ENCODE results near the gene KRT10.
"Not testable (repeated sequence)": the region's sequence is repeated elsewhere in the genome, so short reads cannot be mapped to it uniquely, and the experiment has no call there.

Gene KRT10

DNA sequence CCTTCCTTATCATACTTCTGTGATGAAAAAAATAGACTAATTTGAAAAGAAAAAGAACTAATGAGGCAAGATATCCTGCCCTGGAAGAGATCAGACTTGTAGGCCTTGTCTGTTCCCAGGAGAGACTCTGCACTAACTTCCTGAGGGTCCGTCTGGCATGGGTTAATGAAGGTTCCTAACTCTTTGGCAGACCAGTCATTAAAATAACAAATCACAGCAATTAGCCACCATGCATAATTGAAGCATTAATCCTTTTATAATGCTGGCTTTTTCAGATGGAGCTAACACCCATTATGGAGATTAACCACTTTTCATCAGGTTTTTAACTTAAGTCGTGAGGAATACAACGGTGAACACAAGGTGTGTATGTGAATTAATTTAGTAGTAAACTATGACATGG, 10.4 kb upstream of the KRT10 start:
- no peak for DNase-seq

DNA sequence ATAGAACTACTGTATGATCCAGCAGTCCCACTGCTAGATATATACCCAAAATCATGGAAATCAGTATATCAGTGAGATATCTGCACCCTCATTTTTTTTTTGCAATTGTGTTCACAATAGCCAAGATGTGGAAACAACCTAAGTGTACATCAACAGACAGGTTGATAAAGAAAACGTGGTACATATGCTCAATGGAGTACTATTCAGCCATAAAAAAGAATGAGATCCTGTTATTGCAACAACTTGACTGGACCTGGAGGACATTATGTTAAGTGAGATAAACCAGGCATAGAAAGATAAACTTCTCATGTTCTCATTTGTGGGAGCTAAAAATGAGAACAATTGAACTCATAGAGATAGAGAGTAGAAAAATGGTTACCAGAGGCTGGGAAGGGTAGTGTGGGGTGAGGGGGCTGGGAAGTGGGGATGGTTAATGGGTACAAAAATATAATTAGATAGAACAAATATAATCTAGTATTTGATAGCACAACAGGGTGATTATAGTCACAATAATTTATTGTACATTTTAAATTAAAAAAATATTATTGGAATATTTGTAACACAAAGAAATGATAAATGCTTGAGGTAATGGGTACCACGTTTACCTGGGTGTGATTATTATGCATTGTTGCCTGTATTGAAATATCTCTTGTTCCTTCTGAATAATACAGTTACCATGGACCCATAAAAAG, 7.8 kb upstream of the KRT10 start:
- DNase-seq, result no peak

- DNase-seq, result no peak
Observed at GRCh38 chr17:40828454-40829044, 6.1 kb upstream of the KRT10 start.

DNA sequence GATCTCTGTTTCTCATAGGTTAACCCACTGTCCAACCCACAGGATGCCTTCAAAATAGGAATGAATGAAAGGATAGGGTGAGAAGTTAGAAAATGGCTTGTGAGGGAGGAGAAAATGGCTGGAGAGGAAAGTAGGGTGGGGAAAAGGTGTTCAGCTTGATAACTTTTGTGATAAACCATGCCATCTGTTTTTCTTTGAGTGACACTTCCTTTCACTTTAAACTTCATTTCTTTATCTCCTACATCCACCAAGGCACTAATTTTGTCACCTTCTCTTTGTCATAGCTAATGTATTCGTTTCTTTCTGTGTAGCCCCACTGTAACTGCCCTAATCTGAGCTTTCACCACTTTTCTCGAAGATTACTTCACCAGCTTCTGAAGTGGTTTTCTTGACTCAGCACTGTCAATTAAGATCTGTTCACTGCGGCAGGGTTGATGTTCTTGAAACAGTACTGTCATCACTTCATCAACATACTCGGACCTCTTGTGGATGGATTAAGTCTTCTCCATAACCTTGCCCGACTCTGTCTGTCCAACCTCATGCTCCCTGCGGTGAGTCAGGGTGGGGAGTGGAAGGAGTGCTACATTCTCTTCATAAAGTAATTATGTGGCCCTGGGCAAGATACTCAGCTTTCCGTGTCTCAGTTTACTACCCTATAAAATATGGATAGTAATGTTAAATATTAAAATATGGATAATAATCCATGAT, 5.5 kb upstream of the KRT10 start:
- DNase-seq, result no peak

DNA sequence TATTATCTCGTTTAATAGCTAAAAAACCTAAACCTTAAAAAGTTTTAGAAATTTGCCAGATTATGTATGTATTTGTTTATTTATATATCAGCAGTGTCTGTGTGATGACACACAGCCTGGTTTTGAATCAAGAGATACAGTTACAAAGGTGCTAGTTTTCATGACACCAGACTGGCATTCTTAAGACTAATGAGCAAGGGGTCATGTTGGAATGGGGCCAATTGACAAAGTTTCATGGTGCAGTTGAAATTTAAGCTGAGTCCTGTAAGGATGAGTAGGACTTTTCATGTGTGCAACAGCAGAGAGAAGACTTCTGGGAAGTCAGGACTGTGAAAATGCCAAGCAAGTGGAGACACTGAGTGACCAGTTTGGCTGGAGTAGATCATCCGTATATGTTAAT, 3.2 kb upstream of the KRT10 start:
- DNase-seq, result no peak

DNA sequence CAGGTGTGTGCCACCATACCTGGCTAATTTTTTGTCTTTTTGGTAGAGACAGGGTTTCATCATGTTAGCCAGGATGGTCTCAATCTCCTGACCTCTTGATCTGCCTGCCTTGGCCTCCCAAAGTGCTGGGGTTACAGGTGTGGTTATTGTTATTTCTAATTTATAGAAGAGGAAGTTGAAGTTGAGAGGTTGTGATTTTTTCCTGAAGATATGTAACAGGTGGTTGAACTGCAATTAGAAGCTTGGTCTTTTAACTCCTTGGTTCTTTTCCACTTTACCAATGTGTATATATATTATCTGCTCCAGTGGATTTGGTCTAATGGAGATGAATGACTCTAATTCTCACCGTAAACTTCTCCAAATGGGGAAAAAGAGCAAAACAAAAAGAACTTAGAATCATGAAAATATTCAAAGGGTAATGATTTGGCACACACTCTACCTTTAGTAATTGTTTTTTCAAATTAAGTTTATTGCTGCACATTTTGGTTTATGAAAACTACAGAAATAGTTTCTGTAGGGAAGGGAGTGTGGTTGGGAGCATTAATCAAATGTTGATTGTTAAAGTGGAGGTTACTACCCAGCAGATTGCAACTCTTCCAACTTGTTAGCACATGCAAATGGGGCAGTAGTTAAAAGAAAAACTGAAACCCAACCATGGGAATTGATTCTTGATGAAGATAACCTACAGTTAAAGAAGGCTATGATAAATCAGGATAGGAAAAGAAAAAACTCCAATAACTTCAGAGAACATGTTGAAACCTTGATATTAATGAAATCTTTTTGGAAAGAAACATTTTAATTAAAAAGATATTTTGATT, 1.8 kb upstream of the KRT10 start:
- no peak for DNase-seq

DNA sequence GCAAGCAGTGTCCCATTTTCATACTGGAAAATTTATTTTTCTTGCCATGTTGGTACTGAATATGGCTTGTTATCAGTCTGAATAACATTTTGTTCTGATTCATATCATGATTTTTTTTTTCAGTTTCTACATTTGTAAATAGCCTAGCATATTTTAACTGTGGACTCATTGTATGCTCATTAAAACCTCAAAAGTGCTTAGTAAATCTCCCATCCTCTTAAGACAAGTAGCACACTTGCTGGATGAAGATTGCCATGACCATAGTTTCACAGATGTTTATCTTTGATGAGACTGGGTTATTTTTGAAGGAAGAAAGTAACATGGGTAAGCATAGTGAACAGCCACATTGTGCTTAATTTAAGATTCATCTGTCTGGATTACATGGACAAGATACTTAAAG, 878 bp downstream of the KRT10 start:
- no peak for DNase-seq

DNA sequence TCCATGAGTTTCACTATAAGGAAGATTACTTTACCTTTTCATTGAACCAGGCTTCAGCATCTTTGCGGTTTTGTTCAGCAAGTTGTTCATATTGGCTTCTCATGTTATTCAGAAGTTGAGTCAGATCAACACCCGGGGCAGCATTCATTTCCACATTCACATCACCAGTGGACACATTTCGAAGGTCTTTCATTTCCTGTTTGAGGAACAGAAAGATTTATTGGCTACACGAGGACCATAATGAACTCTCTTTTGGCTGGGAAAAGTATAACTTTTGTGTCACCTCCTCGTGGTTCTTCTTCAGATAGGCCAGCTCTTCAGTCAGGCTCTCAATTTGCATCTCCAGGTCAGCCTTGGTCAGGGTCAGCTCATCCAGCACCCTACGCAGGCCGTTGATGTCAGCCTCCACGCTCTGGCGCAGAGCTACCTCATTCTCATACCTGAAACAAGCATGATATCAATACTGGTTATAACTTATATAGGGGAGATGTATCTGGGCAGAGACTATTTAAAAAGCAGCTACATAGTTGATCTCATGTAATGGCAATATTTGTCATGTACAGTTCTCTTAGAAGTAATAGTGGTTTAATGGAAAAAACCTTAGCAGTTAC, 2.1 kb downstream of the KRT10 start:
- no peak for DNase-seq

DNA sequence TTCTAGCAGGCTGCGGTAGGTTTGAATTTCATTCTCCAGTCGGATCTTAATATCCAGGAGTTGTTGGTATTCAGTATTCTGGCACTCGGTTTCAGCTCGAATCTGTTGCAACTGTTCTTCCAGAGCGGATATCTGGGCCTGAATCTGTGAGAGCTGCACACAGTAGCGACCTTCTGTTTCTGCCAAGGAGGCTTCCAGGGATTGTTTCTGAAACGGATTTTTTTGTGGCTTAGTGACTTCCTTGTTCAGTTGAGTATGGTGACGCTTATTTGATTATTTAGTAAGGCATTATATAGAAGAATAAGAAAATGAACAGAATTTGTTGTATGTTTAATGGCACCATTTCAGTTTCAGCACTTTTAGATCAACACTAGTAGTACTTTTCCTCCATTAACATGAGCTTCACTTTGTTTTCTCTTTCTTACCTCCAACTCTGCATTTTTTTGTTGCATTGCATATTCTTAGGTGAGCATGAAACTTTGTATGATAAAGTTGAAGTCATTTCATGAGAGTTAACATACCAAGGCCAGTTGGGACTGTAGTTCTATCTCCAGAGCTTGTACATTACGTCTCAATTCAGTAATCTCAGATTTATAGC, 2.8 kb downstream of the KRT10 start:
- DNase-seq, result no peak

DNA sequence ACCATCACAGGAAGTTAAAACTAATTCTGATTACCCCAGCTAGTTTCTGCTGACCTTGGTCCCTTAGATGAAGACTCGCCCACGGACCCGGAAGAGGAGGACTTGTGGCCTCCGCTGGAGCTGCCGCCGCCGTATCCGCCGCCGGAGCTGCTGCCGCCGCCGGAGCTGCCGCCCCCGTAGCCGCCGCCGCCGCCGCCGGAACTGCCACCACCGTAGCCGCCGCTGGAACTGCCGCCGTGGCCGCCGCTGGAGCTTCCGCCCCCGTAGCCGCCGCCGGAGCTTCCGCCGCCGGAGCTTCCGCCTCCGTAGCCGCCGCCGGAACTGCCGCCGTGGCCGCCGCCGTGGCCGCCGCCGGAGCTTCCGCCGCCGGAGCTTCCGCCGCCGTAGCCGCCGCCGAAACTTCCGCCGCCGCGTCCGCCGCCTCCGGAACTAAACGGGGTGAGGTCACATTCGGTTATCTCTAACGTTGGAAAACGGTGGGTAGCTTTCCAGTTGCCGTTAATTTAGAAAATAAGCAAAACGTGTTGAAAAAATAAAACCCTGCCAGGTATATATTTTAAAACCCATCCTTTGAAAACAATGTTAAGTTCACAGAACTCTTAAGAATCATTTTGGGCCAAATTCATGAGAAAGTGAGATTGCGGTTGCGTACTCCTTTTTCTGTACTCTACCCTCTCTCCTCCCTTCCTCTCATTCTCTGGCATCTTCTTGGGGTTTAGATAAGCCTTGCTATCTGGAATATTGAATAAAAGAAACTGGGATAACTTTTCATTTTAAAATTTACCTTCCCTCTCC, 3.5 kb downstream of the KRT10 start:
- peak; percentile 80 for DNase-seq

- DNase-seq, result no peak
Observed at GRCh38 chr17:40818343-40818732, 4.1 kb downstream of the KRT10 start.

DNA sequence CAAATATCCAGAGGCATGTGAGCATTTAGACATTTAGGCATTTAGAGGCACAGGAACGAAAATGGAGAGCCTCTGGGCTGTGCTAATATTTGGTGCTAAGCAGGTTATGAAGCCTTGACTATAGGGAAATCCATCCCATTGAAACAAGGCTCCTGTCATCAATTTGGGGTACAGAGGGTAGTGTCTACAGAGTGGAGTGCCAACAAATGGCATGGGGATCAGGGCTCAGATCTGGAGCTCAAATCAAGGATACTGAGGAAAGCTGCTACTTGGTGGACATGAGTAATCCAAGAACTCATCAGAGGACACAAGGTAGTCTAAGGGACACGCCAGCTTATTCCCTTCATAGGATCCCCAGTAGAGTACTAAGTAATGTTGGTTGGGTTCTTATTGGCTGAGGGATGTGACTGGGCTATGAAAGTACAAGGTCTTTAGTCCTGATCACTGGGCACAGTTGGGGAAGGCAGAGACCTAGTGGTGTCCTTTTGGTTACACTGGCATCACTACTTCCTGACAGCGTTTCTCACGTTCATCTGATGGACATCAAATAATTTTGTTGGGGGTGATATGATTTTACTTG, 5.2 kb downstream of the KRT10 start:
- DNase-seq, result no peak

- DNase-seq, result no peak
Observed at GRCh38 chr17:40816569-40816968, 5.8 kb downstream of the KRT10 start.

GRCh38 chr17:40815381-40815780, 7.0 kb downstream of the KRT10 start:
- DNase-seq, result no peak

DNA sequence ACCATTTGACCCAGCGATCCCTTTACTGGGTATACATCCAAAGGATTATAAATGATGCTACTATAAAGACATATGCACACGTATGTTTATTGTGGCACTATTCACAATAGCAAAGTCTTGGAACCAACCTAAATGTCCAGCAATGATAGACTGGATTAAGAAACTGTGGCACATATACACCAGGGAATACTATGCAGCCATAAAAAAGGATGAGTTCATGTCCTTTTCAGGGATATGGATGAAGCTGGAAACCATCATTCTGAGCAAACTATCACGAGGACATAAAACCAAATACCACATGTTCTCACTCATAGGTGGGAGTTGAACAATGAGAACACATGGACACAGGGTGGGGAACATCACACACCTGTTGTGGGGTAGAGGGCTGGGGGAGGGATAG, 7.8 kb downstream of the KRT10 start:
- not testable (repeated sequence) for DNase-seq

DNA sequence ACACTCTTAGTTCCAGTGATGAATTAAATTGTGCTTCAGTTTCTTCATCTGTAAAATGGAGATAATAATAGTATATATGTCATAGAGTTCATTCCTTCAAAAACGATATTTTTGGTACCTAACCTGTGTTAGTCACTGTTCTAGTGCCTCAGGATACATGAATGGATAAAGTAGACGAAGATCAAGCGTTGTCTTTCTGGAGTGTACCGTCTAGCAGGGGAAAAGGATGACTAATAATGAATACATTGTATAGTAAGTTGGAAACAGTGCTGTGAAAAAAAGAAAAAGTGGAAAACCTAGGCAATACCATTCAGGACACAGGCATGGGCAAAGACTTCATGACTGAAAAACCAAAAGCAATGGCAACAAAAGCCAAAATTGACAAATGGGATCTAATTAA, 8.6 kb downstream of the KRT10 start:
- no peak for DNase-seq

DNA sequence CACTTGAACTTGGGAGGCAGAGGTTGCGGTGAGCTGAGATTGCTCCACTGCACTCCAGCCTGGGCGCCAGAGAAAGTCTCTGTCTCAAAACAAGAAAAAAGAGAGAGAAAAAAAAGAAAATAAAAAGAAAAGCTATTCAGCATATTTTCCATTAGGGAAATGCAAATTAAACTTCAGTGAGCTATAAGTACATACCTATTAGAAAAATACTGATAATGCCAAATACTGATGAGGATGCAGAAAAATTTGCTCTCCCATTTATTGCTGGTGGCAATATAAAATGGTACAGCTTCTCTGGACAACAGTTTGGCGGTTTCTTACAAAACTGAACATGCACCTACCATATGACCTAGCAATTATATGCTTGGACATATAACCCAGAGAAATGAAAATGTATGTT, 9.8 kb downstream of the KRT10 start:
- DNase-seq, result no peak

DNA sequence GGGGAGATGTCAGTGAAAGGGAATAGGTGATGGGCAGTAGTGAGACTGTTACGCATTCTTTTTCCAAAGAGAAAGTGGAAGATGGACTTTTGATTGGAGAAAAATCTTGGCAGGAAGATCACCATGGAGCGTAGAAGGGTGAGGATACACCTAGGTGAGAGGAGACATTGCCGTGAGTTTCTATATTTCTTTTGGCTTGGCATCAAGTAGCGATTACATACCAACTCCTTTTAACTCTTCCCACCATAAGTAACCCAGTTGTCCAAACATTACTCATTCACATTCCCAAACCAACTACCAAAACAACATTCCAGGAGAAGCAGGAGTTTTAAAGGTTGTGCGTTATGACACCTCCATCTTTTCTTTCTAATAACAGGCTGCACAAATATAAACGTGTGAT, 11.9 kb downstream of the KRT10 start:
- no peak for DNase-seq

DNA sequence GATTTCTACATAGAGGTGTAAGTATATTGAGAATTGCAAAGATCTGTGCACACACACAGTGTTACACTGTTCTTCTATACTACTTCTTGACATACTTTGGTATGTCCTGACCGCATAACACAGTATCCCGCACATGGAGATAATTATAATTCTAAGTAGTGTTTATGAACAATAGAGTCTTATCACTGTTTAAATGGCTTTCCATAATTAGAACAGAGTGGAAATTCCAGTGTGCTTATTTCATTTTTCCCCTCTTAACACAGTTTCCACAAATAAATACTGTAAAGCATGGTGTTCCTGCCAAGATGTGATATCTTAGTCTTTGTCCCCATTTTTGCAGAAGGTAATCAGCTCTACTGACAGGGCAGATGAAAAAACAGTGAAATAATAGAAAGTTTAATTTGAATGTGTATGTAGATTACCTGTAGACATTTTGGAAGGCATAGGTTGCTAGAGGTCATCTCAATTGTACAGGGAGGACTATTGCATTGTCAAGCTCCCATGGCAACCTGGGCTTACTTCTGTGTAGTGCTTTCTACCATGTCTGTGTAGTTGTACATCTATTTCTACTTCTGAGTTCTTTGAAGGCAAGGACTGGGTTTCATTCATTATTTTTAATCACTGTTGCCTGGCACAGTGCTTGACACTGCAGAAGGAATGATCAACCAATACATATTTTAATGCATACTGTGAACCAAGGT, 12.5 kb downstream of the KRT10 start:
- DNase-seq, result no peak

DNA sequence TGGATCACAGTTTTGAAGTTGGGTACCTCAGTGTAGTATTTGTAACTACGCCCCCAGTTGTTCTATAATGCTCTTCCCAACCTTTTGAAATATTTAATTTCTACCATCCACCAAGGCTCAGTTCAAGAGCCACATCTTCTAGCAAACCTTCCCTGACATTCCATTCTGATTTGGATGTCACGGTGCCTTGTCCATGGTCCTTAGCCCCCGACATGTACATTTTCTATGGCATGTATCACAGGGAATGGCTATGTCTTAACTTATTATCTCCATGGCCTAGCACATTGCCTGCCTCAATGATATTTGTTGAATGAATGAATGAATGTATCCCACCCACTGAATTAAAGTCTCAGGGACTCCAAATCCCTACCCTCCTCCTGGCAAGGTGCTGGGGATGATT, 16.3 kb downstream of the KRT10 start:
- DNase-seq, result no peak

DNA sequence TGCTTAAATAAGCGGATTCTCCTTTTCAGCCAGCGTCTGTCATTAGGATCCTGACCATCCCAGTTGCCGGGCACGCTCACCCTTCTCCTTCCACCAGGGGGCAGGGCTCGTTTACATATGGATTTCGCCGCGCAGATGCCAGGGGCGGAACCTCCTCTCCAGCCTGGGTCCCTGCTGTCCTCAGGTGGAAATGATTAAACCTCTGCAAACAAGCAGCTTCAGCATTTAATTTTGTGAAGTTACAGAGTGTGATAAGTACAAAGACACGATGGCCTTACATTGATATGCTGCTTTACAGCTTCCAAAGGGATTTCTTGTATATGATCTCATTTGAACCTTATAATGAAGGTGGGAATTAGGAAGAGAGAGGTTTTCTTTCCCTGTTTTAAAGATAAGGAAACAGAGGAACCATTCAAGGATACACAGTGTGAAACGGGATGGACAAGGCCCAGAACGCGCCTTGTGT, 18.8 kb downstream of the KRT10 start:
- peak; percentile 23 for DNase-seq

All from GDM1 (cell line).